Neural progenitor cell (in vitro differentiated cells): ENCODE results near the gene TMEM41A. TPM values are rescaled to one million over a fixed set of nuclear protein-coding genes. Genes with fewer than 3 reads are reported as not detected.

ENCODE experiments used
- DNase-seq: peaks from one replicate; pipeline ENCODE4 v3.0.0-alpha.2; 2016; ENCODE audit warnings: low spot score
- H2AFZ ChIP-seq: fragments of 200-600 bp; sonication (generic); replicated peaks from 2 replicates; pipeline ENCODE4 v1.6.1; 2016; ENCODE audit warnings: antibody characterized with exemption
- H3F3A ChIP-seq: fragments of 200-600 bp; sonication (generic); 2 replicates; pipeline ENCODE4 v1.6.1; 2016; ENCODE audit warnings: antibody characterized with exemption, low read depth
- H3K27ac ChIP-seq: fragments of 200-600 bp; sonication (generic); 2 replicates; pipeline ENCODE4 v1.5.1; 2016; ENCODE audit warnings: mild to moderate bottlenecking
- H3K27me3 ChIP-seq: fragments of 200-600 bp; sonication (generic); 2 replicates; pipeline ENCODE4 v1.6.1; 2016; ENCODE audit warnings: mild to moderate bottlenecking, moderate library complexity
- H3K36me3 ChIP-seq: fragments of 200-600 bp; sonication (generic); 2 replicates; pipeline ENCODE4 v1.5.1; 2016
- H3K4me1 ChIP-seq: fragments of 200-600 bp; sonication (generic); 2 replicates; pipeline ENCODE4 v1.6.1; 2016; ENCODE audit warnings: mixed run types
- H3K4me2 ChIP-seq: fragments of 200-600 bp; sonication (generic); 2 replicates; pipeline ENCODE4 v1.6.1; 2016
- H3K4me3 ChIP-seq: fragments of 200-600 bp; sonication (generic); 2 replicates; pipeline ENCODE4 v1.5.1; 2016
- H3K79me2 ChIP-seq: fragments of 200-600 bp; sonication (generic); 2 replicates; pipeline ENCODE4 v1.6.1; 2016; ENCODE audit warnings: low read depth
- H3K9ac ChIP-seq: fragments of 200-600 bp; sonication (generic); 2 replicates; pipeline ENCODE4 v1.6.1; 2016
- H3K9me3 ChIP-seq: fragments of 200-600 bp; sonication (generic); 2 replicates; pipeline ENCODE4 v1.5.1; 2016; ENCODE audit warnings: low read depth
- H4K20me1 ChIP-seq: fragments of 200-600 bp; sonication (generic); 2 replicates; pipeline ENCODE4 v1.6.1; 2016; ENCODE audit warnings: low read depth
- H3K27ac Mint-ChIP-seq: 3 replicates; pipeline ENCODE4 v1.8.0; 2021; ENCODE audit warnings: mixed read lengths
- H3K27me3 Mint-ChIP-seq: 2 replicates; pipeline ENCODE4 v1.8.0; 2022; ENCODE audit warnings: low read depth, mild to moderate bottlenecking, inconsistent platforms, moderate library complexity, mixed read lengths; ENCODE audit not compliant: insufficient read depth
- H3K36me3 Mint-ChIP-seq: 3 replicates; pipeline ENCODE4 v1.8.0; 2021; ENCODE audit warnings: mixed read lengths
- H3K4me1 Mint-ChIP-seq: 3 replicates; pipeline ENCODE4 v1.8.0; 2021; ENCODE audit warnings: mixed read lengths
- H3K4me3 Mint-ChIP-seq: 3 replicates; pipeline ENCODE4 v1.8.0; 2021; ENCODE audit warnings: mild to moderate bottlenecking, moderate library complexity, mixed read lengths
- H3K9me3 Mint-ChIP-seq: 3 replicates; pipeline ENCODE4 v1.8.0; 2020; ENCODE audit warnings: mixed read lengths
- CTCF ChIP-seq: fragments of 200-600 bp; sonication (generic); IDR thresholded peaks from 2 replicates; pipeline ENCODE4 v1.5.1; 2017; ENCODE audit warnings: antibody characterized with exemption, mild to moderate bottlenecking
- EZH2 ChIP-seq: fragments of 200-600 bp; sonication (generic); IDR thresholded peaks from 2 replicates; pipeline ENCODE4 v1.6.1; 2017; ENCODE audit warnings: antibody characterized with exemption, mild to moderate bottlenecking, moderate library complexity
- EZH2phosphoT487 ChIP-seq: fragments of 200-600 bp; sonication (generic); IDR thresholded peaks from 2 replicates; pipeline ENCODE4 v1.6.1; 2017; ENCODE audit warnings: antibody characterized with exemption
- total RNA-seq: library from RNA; depleted of rRNA; stranded (reverse); fragments of >200 nt; gene quantifications from 2 replicates; pipeline ENCODE4 v1.2.3, GENCODE V29; 2015; ENCODE audit warnings: low replicate concordance

TMEM41A gene
- total RNA-seq, 1 donor from 2014 or later, result 11.8 TPM

GRCh38 chr3:185507883-185508282, 9.0 kb upstream of the TMEM41A start:
- Histone ChIP-seq H3K27ac (no peak overlapping the region), H3K4me1 (no peaks in the 10 kb centered on the region), H3F3A (no peaks in the 10 kb centered on the region), H3K9me3 (no peaks in the 10 kb centered on the region), H3K4me3 (no peak overlapping the region), H3K9ac (no peak overlapping the region), H3K79me2 (no peaks in the 10 kb centered on the region), H3K4me2 (no peak overlapping the region), H3K27me3 (no peaks in the 10 kb centered on the region), H4K20me1 (no peaks in the 10 kb centered on the region), H2AFZ (no peak overlapping the region), H3K36me3 (no peaks in the 10 kb centered on the region)
- H3K4me1 Mint-ChIP-seq, result no peaks in the 10 kb centered on the region
- no peak overlapping the region for H3K4me3 Mint-ChIP-seq
- DNase-seq, result no peak
- H3K27me3 Mint-ChIP-seq, result peaks cover 6% of the 10 kb centered on the region
- no peaks in the 10 kb centered on the region for H3K9me3 Mint-ChIP-seq
- H3K36me3 Mint-ChIP-seq, result no peaks in the 10 kb centered on the region
- no peak overlapping the region for H3K27ac Mint-ChIP-seq
- no peak for TF ChIP-seq EZH2phosphoT487

GRCh38 chr3:185504636-185505035, 5.8 kb upstream of the TMEM41A start:
- H3K4me3 Mint-ChIP-seq, result no peak overlapping the region

GRCh38 chr3:185503521-185503920, 4.7 kb upstream of the TMEM41A start:
- Mint-ChIP-seq H3K4me3 (no peak overlapping the region), H3K4me1 (no peaks in the 10 kb centered on the region), H3K27ac (no peak overlapping the region), H3K27me3 (peaks cover 6% of the 10 kb centered on the region), H3K36me3 (no peaks in the 10 kb centered on the region), H3K9me3 (peaks cover 2% of the 10 kb centered on the region)
- H3K79me2 ChIP-seq, result no peaks in the 10 kb centered on the region
- H3K9ac ChIP-seq, result no peak overlapping the region
- no peak overlapping the region for H3K4me3 ChIP-seq
- peaks cover 7% of the 10 kb centered on the region for H3F3A ChIP-seq
- no peak overlapping the region for H3K27ac ChIP-seq
- TF ChIP-seq EZH2phosphoT487 (no peak), CTCF (no peak), EZH2 (no peak)
- DNase-seq, result no peak
- H3K9me3 ChIP-seq, result no peaks in the 10 kb centered on the region
- no peaks in the 10 kb centered on the region for H3K36me3 ChIP-seq
- H3K4me1 ChIP-seq, result no peaks in the 10 kb centered on the region
- H3K4me2 ChIP-seq, result no peak overlapping the region
- no peak overlapping the region for H2AFZ ChIP-seq
- no peaks in the 10 kb centered on the region for H4K20me1 ChIP-seq
- H3K27me3 ChIP-seq, result peaks cover 13% of the 10 kb centered on the region

More at GRCh38 chr3:185504636-185505035, 5.8 kb upstream of the TMEM41A start:
- H3K9ac ChIP-seq, result no peak overlapping the region
- H3K27ac ChIP-seq, result no peak overlapping the region
- H3K27me3 ChIP-seq, result peaks cover 9% of the 10 kb centered on the region
- H3K4me3 ChIP-seq, result no peak overlapping the region
- H3K36me3 ChIP-seq, result no peaks in the 10 kb centered on the region
- no peaks in the 10 kb centered on the region for H4K20me1 ChIP-seq
- no peaks in the 10 kb centered on the region for H3K9me3 ChIP-seq
- Mint-ChIP-seq H3K36me3 (no peaks in the 10 kb centered on the region), H3K27ac (no peak overlapping the region), H3K9me3 (peaks cover 2% of the 10 kb centered on the region), H3K4me1 (no peaks in the 10 kb centered on the region), H3K27me3 (peaks cover 6% of the 10 kb centered on the region)
- peaks cover 1% of the 10 kb centered on the region for H3F3A ChIP-seq
- no peak overlapping the region for H2AFZ ChIP-seq
- H3K79me2 ChIP-seq, result no peaks in the 10 kb centered on the region
- no peak overlapping the region for H3K4me2 ChIP-seq
- no peak for DNase-seq
- no peaks in the 10 kb centered on the region for H3K4me1 ChIP-seq
- TF ChIP-seq EZH2 (no peak), CTCF (no peak), EZH2phosphoT487 (no peak)

- H3K4me2 ChIP-seq, result no peak overlapping the region
- H3K36me3 Mint-ChIP-seq, result no peaks in the 10 kb centered on the region
- no peak overlapping the region for H3K27ac Mint-ChIP-seq
Measured at GRCh38 chr3:185502987-185503386, 4.2 kb upstream of the TMEM41A start.

More at GRCh38 chr3:185502987-185503386, 4.2 kb upstream of the TMEM41A start:
- Histone ChIP-seq H3K4me1 (peaks cover under 1% of the 10 kb centered on the region), H3F3A (peaks cover 7% of the 10 kb centered on the region), H4K20me1 (no peaks in the 10 kb centered on the region), H3K9me3 (no peaks in the 10 kb centered on the region), H2AFZ (no peak overlapping the region), H3K9ac (no peak overlapping the region), H3K36me3 (no peaks in the 10 kb centered on the region), H3K79me2 (peaks cover 4% of the 10 kb centered on the region), H3K27ac (no peak overlapping the region), H3K27me3 (peaks cover 13% of the 10 kb centered on the region), H3K4me3 (no peak overlapping the region)
- Mint-ChIP-seq H3K4me1 (no peaks in the 10 kb centered on the region), H3K27me3 (peaks cover 6% of the 10 kb centered on the region), H3K4me3 (no peak overlapping the region), H3K9me3 (peaks cover 2% of the 10 kb centered on the region)
- TF ChIP-seq EZH2phosphoT487, result no peak
- TF ChIP-seq CTCF, result no peak
- TF ChIP-seq EZH2, result no peak
- no peak for DNase-seq
